GM13976 (cell line): ENCODE results near the gene LILRA2.
"Not testable (repeated sequence)": the region's sequence is repeated elsewhere in the genome, so short reads cannot be mapped to it uniquely, and the experiment has no call there.

ENCODE experiments used
- DNase-seq: peaks from one replicate; pipeline ENCODE4 v3.0.0; 2012; ENCODE audit warnings: low spot score
- in situ Hi-C: fragments of 300-500 bp; cut with MboI; formaldehyde crosslinking; loops from one replicate; pipeline ENCODE4 v1.12.0; 2022; ENCODE audit warnings: low sequenced_read_pairs, mixed read lengths, inconsistent platforms; ENCODE audit not compliant: unreplicated experiment
- TF ChIP-seq, protein P1 (sequence below): IDR thresholded peaks from 2 replicates; pipeline ENCODE4 v1.5.1; 2012; ENCODE audit warnings: borderline replicate concordance, mild to moderate bottlenecking; ENCODE audit not compliant: insufficient read depth; ENCODE audit errors: extremely low read depth, missing control alignments, control extremely low read depth

LILRA2 gene

DNA sequence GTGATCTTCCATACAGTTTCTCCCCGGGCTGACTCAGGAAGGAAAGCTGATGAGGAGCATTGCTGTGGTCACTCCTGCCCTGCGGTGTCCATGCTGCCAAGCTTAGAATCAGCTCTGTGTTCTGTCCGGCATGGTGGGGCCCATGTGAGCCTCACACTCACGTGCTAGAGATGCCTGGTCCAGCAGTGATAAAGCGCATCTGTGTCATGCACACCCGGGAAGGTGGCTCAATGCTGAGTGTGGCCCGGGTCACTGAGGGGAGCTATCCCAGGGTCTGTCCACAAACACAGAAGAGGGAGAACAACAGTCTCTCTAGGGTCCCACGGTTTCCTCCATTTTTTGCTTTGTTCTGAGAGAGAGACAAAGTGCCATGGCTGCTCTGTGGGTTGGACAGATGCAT is 53.2 kb downstream of the LILRA2 start:
- DNase-seq = no peak
- TF ChIP-seq, protein P1, sequence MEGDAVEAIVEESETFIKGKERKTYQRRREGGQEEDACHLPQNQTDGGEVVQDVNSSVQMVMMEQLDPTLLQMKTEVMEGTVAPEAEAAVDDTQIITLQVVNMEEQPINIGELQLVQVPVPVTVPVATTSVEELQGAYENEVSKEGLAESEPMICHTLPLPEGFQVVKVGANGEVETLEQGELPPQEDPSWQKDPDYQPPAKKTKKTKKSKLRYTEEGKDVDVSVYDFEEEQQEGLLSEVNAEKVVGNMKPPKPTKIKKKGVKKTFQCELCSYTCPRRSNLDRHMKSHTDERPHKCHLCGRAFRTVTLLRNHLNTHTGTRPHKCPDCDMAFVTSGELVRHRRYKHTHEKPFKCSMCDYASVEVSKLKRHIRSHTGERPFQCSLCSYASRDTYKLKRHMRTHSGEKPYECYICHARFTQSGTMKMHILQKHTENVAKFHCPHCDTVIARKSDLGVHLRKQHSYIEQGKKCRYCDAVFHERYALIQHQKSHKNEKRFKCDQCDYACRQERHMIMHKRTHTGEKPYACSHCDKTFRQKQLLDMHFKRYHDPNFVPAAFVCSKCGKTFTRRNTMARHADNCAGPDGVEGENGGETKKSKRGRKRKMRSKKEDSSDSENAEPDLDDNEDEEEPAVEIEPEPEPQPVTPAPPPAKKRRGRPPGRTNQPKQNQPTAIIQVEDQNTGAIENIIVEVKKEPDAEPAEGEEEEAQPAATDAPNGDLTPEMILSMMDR = no peak
- in situ Hi-C loops = no loop called here

DNA sequence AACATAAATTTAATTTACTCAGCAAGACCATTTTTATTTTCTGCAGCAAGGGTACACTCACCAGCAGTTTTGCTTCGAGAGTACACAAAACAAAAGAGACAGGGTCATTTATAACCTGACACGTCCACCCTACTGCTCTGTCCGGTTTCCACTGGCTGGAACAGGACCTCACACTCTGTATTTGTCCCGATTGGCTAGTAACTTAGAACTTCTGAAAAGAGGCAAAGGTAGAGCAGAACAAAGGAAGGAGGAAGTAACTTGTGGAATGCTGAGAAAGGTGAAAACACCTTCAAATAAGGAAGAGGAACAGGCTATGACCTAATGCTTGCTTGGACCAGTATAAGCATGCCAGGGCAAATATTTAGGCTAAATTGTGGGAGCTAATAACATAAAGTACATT is 54.3 kb downstream of the LILRA2 start:
- DNase-seq, in situ Hi-C loops: not testable (repeated sequence)

GRCh38 chr19:54630262-54630661 is 56.7 kb downstream of the LILRA2 start, which contains the start of gene LILRB1:
TSS of gene LILRB1 (plus strand) at chr19:54630484. CDS start at chr19:54631074, 590 bp downstream.
- DNase-seq, in situ Hi-C loops: not testable (repeated sequence)

DNA sequence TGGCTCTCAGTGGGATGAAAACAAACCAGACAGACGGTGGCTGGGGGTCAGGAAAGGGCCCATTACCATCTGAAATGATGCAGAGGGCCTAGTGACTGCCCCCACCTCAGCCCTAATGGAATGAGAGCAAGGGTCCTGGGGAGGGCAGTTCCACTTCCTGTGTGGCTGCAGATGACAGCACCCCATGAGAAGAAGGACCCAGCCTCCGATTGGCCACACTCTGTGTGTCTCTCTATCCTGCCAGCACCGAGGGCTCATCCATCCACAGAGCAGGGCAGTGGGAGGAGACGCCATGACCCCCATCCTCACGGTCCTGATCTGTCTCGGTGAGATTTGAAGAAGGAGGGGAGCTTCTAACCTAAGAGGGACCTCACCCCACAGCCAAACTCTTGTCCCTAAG is 57.2 kb downstream of the LILRA2 start:
- in situ Hi-C loops = no loop called here
- no peak for DNase-seq
- TF ChIP-seq, protein P1 = no peak

GRCh38 chr19:54631489-54632337 is 58.1 kb downstream of the LILRA2 start:
- in situ Hi-C loops, DNase-seq: not testable (repeated sequence)

DNA sequence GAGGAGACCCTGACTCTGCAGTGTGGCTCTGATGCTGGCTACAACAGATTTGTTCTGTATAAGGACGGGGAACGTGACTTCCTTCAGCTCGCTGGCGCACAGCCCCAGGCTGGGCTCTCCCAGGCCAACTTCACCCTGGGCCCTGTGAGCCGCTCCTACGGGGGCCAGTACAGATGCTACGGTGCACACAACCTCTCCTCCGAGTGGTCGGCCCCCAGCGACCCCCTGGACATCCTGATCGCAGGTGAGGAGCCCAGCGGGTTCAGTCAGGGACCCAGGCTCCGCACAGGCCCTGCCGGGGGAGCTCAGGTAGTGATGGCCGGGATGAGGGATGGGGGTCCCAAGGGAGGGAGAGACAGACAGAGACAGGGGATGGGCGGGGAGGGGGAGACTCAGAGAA is 58.9 kb downstream of the LILRA2 start:
- DNase-seq, in situ Hi-C loops: not testable (repeated sequence)

- peak; percentile 66 for DNase-seq
- TF ChIP-seq, protein P1 = no peak
- in situ Hi-C loops = no loop called here
Measured at GRCh38 chr19:54633401-54633800, 59.8 kb downstream of the LILRA2 start.

GRCh38 chr19:54636081-54636480 is 62.5 kb downstream of the LILRA2 start:
- DNase-seq, in situ Hi-C loops: not testable (repeated sequence)

- DNase-seq = no peak
- TF ChIP-seq, protein P1 = no peak
- in situ Hi-C loops = no loop called here
Measured at GRCh38 chr19:54638683-54639082, 65.1 kb downstream of the LILRA2 start.
